Keratinocyte (primary cell): ENCODE results near the gene DUSP3. TPM values are rescaled to one million over a fixed set of nuclear protein-coding genes. Genes with fewer than 3 reads are reported as not detected.

ENCODE experiments used
- DNase-seq: peaks from one replicate; pipeline ENCODE4 v3.0.0-alpha.2; 2011; ENCODE audit warnings: low read depth, missing footprints, low spot score
- FAIRE-seq: peaks from 2 replicates; lab custom pipeline; 2011; peaks lifted over from hg19 to GRCh38; lab: Jason Lieb, UNC
- H2AFZ ChIP-seq: 2 replicates; pipeline ENCODE4 v1.6.0; 2012; ENCODE audit warnings: low read length, control low read depth, inconsistent platforms; ENCODE audit not compliant: control insufficient read depth
- H3K27ac ChIP-seq: 2 replicates; pipeline ENCODE4 v1.5.1; 2011; ENCODE audit warnings: low read length; ENCODE audit not compliant: control insufficient read depth, insufficient read depth
- H3K27me3 ChIP-seq: 3 replicates; pipeline ENCODE4 v1.6.0; 2011; ENCODE audit warnings: low read length; ENCODE audit not compliant: control insufficient read depth, insufficient read depth; ENCODE audit errors: extremely low read depth
- H3K36me3 ChIP-seq, 2 experiments: 2 replicates in 1 of 2; 3 replicates in 1 of 2; pipeline ENCODE4 v1.5.1; 2011; ENCODE audit warnings: low read length in 2 of 2, mild to moderate bottlenecking in 1 of 2; ENCODE audit not compliant: control insufficient read depth in 2 of 2, insufficient read depth in 2 of 2; ENCODE audit errors: extremely low read depth in 1 of 2
- H3K4me1 ChIP-seq: 3 replicates; pipeline ENCODE4 v1.5.1; 2011; ENCODE audit warnings: low read length; ENCODE audit not compliant: control insufficient read depth, insufficient read depth; ENCODE audit errors: extremely low read depth
- H3K4me2 ChIP-seq: 3 replicates; pipeline ENCODE4 v1.6.0; 2011; ENCODE audit warnings: low read depth, low read length; ENCODE audit not compliant: control insufficient read depth, insufficient read depth; ENCODE audit errors: extremely low read depth
- H3K4me3 ChIP-seq, 3 experiments: fragments of 200-600 bp in 1 of 3; sonication (generic) in 1 of 3; 2 replicates in 2 of 3; 3 replicates in 1 of 3; pipeline ENCODE4 v1.5.1; 2011 to 2016; ENCODE audit warnings: low read length in 3 of 3, mild to moderate bottlenecking in 3 of 3, control low read depth in 2 of 3, inconsistent platforms in 1 of 3, low read depth in 1 of 3, mixed read lengths in 1 of 3, mixed run types in 1 of 3, moderate library complexity in 1 of 3; ENCODE audit not compliant: control insufficient read depth in 2 of 3, insufficient read depth in 2 of 3; ENCODE audit errors: extremely low read depth in 1 of 3
- H3K79me2 ChIP-seq: 2 replicates; pipeline ENCODE4 v1.6.0; 2012; ENCODE audit warnings: low read length; ENCODE audit not compliant: control insufficient read depth, insufficient read depth
- H3K9ac ChIP-seq: 3 replicates; pipeline ENCODE4 v1.6.0; 2011; ENCODE audit warnings: low read length; ENCODE audit not compliant: control insufficient read depth, insufficient read depth; ENCODE audit errors: extremely low read depth
- H3K9me1 ChIP-seq: 3 replicates; pipeline ENCODE4 v1.6.0; 2011; ENCODE audit warnings: low read length; ENCODE audit not compliant: control insufficient read depth, insufficient read depth; ENCODE audit errors: extremely low read depth
- H3K9me3 ChIP-seq: 2 replicates; pipeline ENCODE4 v1.5.1; 2012; ENCODE audit warnings: low read depth, low read length; ENCODE audit not compliant: control insufficient read depth
- H4K20me1 ChIP-seq: 3 replicates; pipeline ENCODE4 v1.6.0; 2011; ENCODE audit warnings: low read length; ENCODE audit not compliant: control insufficient read depth, insufficient read depth; ENCODE audit errors: extremely low read depth
- EZH2 ChIP-seq: IDR thresholded peaks from one replicate; pipeline ENCODE4 v1.6.1; 2012; ENCODE audit warnings: inconsistent platforms, mild to moderate bottlenecking, low read length, moderate library complexity
- dilution Hi-C: fragments of 300-500 bp; cut with MboI; formaldehyde crosslinking; loops from one replicate; pipeline ENCODE4 v1.7.0; 2020; ENCODE audit warnings: low sequenced_read_pairs; ENCODE audit not compliant: extremely low pct_ligation_motif_present
- polyA plus RNA-seq, 5 experiments: library from polyadenylated mRNA; depleted of rRNA in 3 of 5; stranded (reverse) in 3 of 5; stranded (forward) in 1 of 5; unstranded in 1 of 5; fragments of >200 nt; gene quantifications; 1 replicate in 1 of 5; 2 replicates in 3 of 5; 3 replicates in 1 of 5; pipeline versions ENCODE4 v1.2.1 to v1.2.3, GENCODE V29; 2011 to 2012; ENCODE audit warnings: missing spikeins in 2 of 5, low read depth in 1 of 5, low replicate concordance in 1 of 5
- TF ChIP-seq, protein P1 (sequence below), 3 experiments: IDR thresholded peaks in 1 of 3; conservative IDR thresholded peaks in 1 of 3; optimal IDR thresholded peaks in 1 of 3; 2 replicates in 2 of 3; 3 replicates in 1 of 3; pipeline versions ENCODE3 to v1.5.1; 2011; ENCODE audit warnings: low read length in 3 of 3, mild to moderate bottlenecking in 3 of 3, moderate library complexity in 2 of 3, control low read depth in 1 of 3, inconsistent platforms in 1 of 3; ENCODE audit not compliant: insufficient read depth in 2 of 3; ENCODE audit errors: extremely low read depth in 1 of 3

The DUSP3 gene
- polyA plus RNA-seq, 1 donor (not counting 4 experiments of a cell fraction or from before 2014, with no cell fraction given), result 39.2 TPM

- H3K4me1 ChIP-seq, result no peaks in the 10 kb centered on the region
- no peak overlapping the region for H3K4me2 ChIP-seq
- H3K9me1 ChIP-seq, result no peaks in the 10 kb centered on the region
- no peak overlapping the region for H3K27ac ChIP-seq
- no peak overlapping the region for H3K4me3 ChIP-seq
- FAIRE-seq (no peak), DNase-seq (no peak)
- H3K79me2 ChIP-seq, result no peaks in the 10 kb centered on the region
- no peaks in the 10 kb centered on the region for H3K9me3 ChIP-seq
- peaks cover 2% of the 10 kb centered on the region for H4K20me1 ChIP-seq
- dilution Hi-C loops, result loop anchor here (5.0 kb wide), 1 partner anchor 71 kb away; no protein-coding TSS in a partner anchor
- no peak for TF ChIP-seq EZH2
- TF ChIP-seq, protein P1, sequence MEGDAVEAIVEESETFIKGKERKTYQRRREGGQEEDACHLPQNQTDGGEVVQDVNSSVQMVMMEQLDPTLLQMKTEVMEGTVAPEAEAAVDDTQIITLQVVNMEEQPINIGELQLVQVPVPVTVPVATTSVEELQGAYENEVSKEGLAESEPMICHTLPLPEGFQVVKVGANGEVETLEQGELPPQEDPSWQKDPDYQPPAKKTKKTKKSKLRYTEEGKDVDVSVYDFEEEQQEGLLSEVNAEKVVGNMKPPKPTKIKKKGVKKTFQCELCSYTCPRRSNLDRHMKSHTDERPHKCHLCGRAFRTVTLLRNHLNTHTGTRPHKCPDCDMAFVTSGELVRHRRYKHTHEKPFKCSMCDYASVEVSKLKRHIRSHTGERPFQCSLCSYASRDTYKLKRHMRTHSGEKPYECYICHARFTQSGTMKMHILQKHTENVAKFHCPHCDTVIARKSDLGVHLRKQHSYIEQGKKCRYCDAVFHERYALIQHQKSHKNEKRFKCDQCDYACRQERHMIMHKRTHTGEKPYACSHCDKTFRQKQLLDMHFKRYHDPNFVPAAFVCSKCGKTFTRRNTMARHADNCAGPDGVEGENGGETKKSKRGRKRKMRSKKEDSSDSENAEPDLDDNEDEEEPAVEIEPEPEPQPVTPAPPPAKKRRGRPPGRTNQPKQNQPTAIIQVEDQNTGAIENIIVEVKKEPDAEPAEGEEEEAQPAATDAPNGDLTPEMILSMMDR (optimal IDR thresholded peaks at IDR 0.05 in 1 of 3, IDR thresholded peaks at IDR 0.05 in 1 of 3, conservative IDR thresholded peaks at IDR 0.05 in 1 of 3; ENCODE audit: extremely low read depth in 1 of 3, insufficient read depth in 2 of 3, low read length in 3 of 3), result no peak
- no peaks in the 10 kb centered on the region for H3K27me3 ChIP-seq
- peaks cover 21 to 27% of the 10 kb centered on the region in 2 experiments for H3K36me3 ChIP-seq
- no peak overlapping the region for H2AFZ ChIP-seq
- H3K9ac ChIP-seq, result no peak overlapping the region
Measured at GRCh38 chr17:43768382-43768781, 10.4 kb downstream of the DUSP3 start.

- no peaks in the 10 kb centered on the region for H3K9me3 ChIP-seq
- no peaks in the 10 kb centered on the region for H3K27me3 ChIP-seq
- no peak overlapping the region for H3K4me3 ChIP-seq
- H3K36me3 ChIP-seq, result peaks cover 18 to 20% of the 10 kb centered on the region in 2 experiments
- TF ChIP-seq, protein P1 (optimal IDR thresholded peaks at IDR 0.05 in 1 of 3, IDR thresholded peaks at IDR 0.05 in 1 of 3, conservative IDR thresholded peaks at IDR 0.05 in 1 of 3; ENCODE audit: extremely low read depth in 1 of 3, insufficient read depth in 2 of 3, low read length in 3 of 3), result no peak
- TF ChIP-seq EZH2, result no peak
- H3K27ac ChIP-seq, result no peak overlapping the region
- H2AFZ ChIP-seq, result no peak overlapping the region
- FAIRE-seq (no peak), DNase-seq (no peak)
- no peaks in the 10 kb centered on the region for H3K79me2 ChIP-seq
- H3K9me1 ChIP-seq, result no peaks in the 10 kb centered on the region
- no peak overlapping the region for H3K4me2 ChIP-seq
- H3K4me1 ChIP-seq, result no peaks in the 10 kb centered on the region
- H3K9ac ChIP-seq, result no peak overlapping the region
- dilution Hi-C loops, result loop anchor here (5.0 kb wide), 1 partner anchor 70 kb away; no protein-coding TSS in a partner anchor
- H4K20me1 ChIP-seq, result peaks cover 2% of the 10 kb centered on the region
Measured at GRCh38 chr17:43767713-43768059, 11.1 kb downstream of the DUSP3 start.
